IPS DF 4.7 (cell line): ENCODE data around the gene RARRES2.
"Not testable (repeated sequence)": the region's sequence is repeated elsewhere in the genome, so short reads cannot be mapped to it uniquely, and the experiment has no call there.

Experiments
- DNase-seq: peaks from one replicate; pipeline ENCODE4 v3.0.0-alpha.2; 2013; ENCODE audit warnings: low spot score; ENCODE audit errors: extremely low read depth

RARRES2 gene

DNA sequence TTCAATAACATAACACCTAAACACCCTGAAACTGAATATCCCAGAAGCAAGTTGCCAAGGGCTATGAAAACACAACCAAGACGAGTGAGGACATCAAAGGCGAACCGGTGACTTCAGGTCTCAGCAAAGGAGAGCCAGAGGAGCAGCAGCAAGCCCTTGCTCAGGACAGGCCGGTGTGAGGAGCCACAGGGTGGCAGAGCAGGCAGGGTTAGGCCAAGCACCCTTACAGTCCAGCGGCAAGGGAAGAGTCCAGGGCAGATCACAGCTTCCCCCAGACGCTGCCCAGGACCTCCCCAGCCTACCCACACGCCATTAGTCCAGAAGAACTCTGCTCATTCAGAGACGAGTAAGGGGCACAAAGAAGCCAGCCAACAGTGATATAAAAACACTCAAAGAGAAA is 45.8 kb downstream of the RARRES2 start:
- DNase-seq = not testable (repeated sequence)

GRCh38 chr7:150295027-150295426 is 46.4 kb downstream of the RARRES2 start:
- not testable (repeated sequence) for DNase-seq

- not testable (repeated sequence) for DNase-seq
Observed at GRCh38 chr7:150290317-150290716, 51.1 kb downstream of the RARRES2 start.

DNA sequence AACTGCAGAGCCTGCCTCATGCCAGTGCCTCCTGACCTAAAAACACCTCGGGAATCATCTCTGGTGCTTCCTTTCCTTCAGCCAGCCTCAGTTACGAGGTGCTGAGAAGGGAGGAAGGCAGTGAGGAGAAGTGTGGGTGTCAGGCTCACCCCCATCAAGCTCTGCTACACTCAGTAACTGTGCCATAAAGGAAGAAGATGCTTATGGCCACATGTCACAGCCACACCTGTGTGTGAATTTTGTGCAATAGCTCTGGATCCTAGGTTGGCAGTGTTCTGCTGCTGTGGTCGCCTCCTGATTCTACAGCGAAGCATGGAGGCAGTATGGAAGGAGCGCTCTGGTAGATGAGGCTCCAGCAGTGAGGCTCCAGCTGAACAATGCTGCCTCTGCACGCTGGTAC is 52.6 kb downstream of the RARRES2 start:
- DNase-seq = not testable (repeated sequence)
